Gastroesophageal sphincter (tissue), 3 donors: ENCODE measurements around the gene SCFD2.

Source experiments
- POLR2AphosphoS5 ChIP-seq: sonication (generic); formaldehyde crosslinking; IDR thresholded peaks from one replicate; pipeline ENCODE4 v1.6.1; 2017; ENCODE audit warnings: antibody characterized with exemption
- TF ChIP-seq, protein P1 (sequence below), 4 experiments: fragments of 200-600 bp in 2 of 4; fragments of 450-650 bp in 2 of 4; sonication (generic) in 1 of 4; IDR thresholded peaks; one replicate each; pipeline ENCODE4 v1.5.1; 2017 to 2019; ENCODE audit warnings: antibody characterized with exemption in 4 of 4, mild to moderate bottlenecking in 2 of 4, moderate library complexity in 2 of 4

DNA sequence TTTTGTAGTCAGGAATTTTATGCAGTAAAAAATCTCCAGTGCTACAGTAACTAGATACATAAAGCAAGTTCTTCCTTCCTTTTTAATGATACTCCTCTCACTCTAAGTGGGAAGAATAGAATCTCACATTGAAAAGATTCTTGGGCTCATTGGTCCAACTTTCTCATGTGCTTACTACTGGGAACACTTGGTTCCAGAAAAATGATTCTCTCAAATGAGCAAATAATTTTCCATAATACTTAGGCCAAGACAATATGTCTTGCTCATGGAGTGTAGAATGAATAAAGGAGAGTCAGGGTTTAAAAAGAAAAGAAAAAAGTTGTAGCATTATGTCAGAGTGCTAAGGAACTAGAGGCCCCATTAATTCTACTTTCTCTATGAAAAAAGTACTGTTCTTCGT lies 306.0 kb downstream of the SCFD2 start:
- TF ChIP-seq, protein P1, sequence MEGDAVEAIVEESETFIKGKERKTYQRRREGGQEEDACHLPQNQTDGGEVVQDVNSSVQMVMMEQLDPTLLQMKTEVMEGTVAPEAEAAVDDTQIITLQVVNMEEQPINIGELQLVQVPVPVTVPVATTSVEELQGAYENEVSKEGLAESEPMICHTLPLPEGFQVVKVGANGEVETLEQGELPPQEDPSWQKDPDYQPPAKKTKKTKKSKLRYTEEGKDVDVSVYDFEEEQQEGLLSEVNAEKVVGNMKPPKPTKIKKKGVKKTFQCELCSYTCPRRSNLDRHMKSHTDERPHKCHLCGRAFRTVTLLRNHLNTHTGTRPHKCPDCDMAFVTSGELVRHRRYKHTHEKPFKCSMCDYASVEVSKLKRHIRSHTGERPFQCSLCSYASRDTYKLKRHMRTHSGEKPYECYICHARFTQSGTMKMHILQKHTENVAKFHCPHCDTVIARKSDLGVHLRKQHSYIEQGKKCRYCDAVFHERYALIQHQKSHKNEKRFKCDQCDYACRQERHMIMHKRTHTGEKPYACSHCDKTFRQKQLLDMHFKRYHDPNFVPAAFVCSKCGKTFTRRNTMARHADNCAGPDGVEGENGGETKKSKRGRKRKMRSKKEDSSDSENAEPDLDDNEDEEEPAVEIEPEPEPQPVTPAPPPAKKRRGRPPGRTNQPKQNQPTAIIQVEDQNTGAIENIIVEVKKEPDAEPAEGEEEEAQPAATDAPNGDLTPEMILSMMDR (IDR thresholded peaks at IDR 0.05): no peak
- no peak for TF ChIP-seq POLR2AphosphoS5
